MM.1S (cell line): ENCODE data around the gene XRCC6.
A peak's percentile ranks its signal among the peaks of the same experiment; 100 is the strongest.
"Not testable (repeated sequence)": the region's sequence is repeated elsewhere in the genome, so short reads cannot be mapped to it uniquely, and the experiment has no call there.

Experiments
- DNase-seq: peaks from one replicate; pipeline ENCODE4 v3.0.0-alpha.2; 2015
- H2AFZ ChIP-seq: fragments of 300-600 bp; sonication (generic); 2 replicates; pipeline ENCODE4 v1.6.0; 2016; ENCODE audit warnings: antibody characterized with exemption, low read length
- H3F3A ChIP-seq: fragments of 300-600 bp; sonication (generic); 2 replicates; pipeline ENCODE4 v1.6.1; 2016; ENCODE audit warnings: mild to moderate bottlenecking, antibody characterized with exemption, low read length, moderate library complexity, mixed read lengths; ENCODE audit not compliant: insufficient read depth
- H3K27ac ChIP-seq: fragments of 300-600 bp; sonication (generic); 2 replicates; pipeline ENCODE4 v1.5.1; 2016; ENCODE audit warnings: mild to moderate bottlenecking, low read length
- H3K27me3 ChIP-seq: fragments of 300-600 bp; sonication (generic); replicated peaks from 2 replicates; pipeline ENCODE4 v1.6.0; 2016; ENCODE audit warnings: low read length; ENCODE audit not compliant: insufficient read depth
- H3K36me3 ChIP-seq: fragments of 300-600 bp; sonication (generic); replicated peaks from 2 replicates; pipeline ENCODE4 v1.6.1; 2016; ENCODE audit warnings: mild to moderate bottlenecking, low read length, mixed read lengths; ENCODE audit not compliant: insufficient read depth
- H3K4me1 ChIP-seq: fragments of 300-600 bp; sonication (generic); 2 replicates; pipeline ENCODE4 v1.6.1; 2016; ENCODE audit warnings: low read length, mixed read lengths
- H3K4me2 ChIP-seq: fragments of 300-600 bp; sonication (generic); 2 replicates; pipeline ENCODE4 v1.6.0; 2016; ENCODE audit warnings: low read depth, low read length
- H3K4me3 ChIP-seq: fragments of 300-600 bp; sonication (generic); 2 replicates; pipeline ENCODE4 v1.5.1; 2016; ENCODE audit warnings: low read length, mixed read lengths
- H3K79me2 ChIP-seq: fragments of 300-600 bp; sonication (generic); 2 replicates; pipeline ENCODE4 v1.6.1; 2016; ENCODE audit warnings: mixed run types, low read length, mixed read lengths
- H3K9ac ChIP-seq: fragments of 300-600 bp; sonication (generic); 2 replicates; pipeline ENCODE4 v1.6.1; 2016; ENCODE audit warnings: low read length, mixed read lengths
- H3K9me2 ChIP-seq: fragments of 300-600 bp; sonication (generic); replicated peaks from 2 replicates; pipeline ENCODE4 v1.6.1; 2016; ENCODE audit warnings: mild to moderate bottlenecking, low read length, mixed read lengths; ENCODE audit not compliant: insufficient read depth
- H3K9me3 ChIP-seq: fragments of 300-600 bp; sonication (generic); replicated peaks from 2 replicates; pipeline ENCODE4 v1.6.1; 2016; ENCODE audit warnings: mild to moderate bottlenecking, low read length, mixed read lengths; ENCODE audit not compliant: insufficient read depth
- H4K20me1 ChIP-seq: fragments of 300-600 bp; sonication (generic); 2 replicates; pipeline ENCODE4 v1.6.1; 2016; ENCODE audit warnings: mild to moderate bottlenecking, low read length, moderate library complexity, mixed read lengths; ENCODE audit not compliant: insufficient read depth
- CTCF ChIP-seq: fragments of 300-600 bp; sonication (generic); IDR thresholded peaks from 2 replicates; pipeline ENCODE4 v1.5.1; 2016; ENCODE audit warnings: antibody characterized with exemption, low read length, mixed read lengths
- EZH2 ChIP-seq: fragments of 300-600 bp; sonication (generic); optimal IDR thresholded peaks from 2 replicates; pipeline ENCODE3; 2017; ENCODE audit warnings: low read depth, mild to moderate bottlenecking, antibody characterized with exemption, low read length, mixed read lengths
- EZH2phosphoT487 ChIP-seq: fragments of 300-600 bp; sonication (generic); IDR thresholded peaks from 2 replicates; pipeline ENCODE4 v1.6.1; 2018; ENCODE audit warnings: antibody characterized with exemption, low read length

The XRCC6 gene

GRCh38 chr22:41684194-41684593 is 63.1 kb downstream of the XRCC6 start:
- 0 out of 2 replicates have a peak, but pooled peaks cover 7% of the 10 kb centered on the region for H3K4me1 ChIP-seq
- H2AFZ ChIP-seq, result no peak overlapping the region
- peaks cover 14% of the 10 kb centered on the region; the same call in 1 of the 2 replicates for H4K20me1 ChIP-seq
- H3K9ac ChIP-seq, result no peak overlapping the region
- TF ChIP-seq EZH2phosphoT487 (no peak), CTCF (no peak), EZH2 (no peak)
- H3K79me2 ChIP-seq, result peaks cover 93% of the 10 kb centered on the region
- H3K27ac ChIP-seq, result no peak overlapping the region
- H3K27me3 ChIP-seq, result no peaks in the 10 kb centered on the region
- H3K9me2 ChIP-seq, result no peaks in the 10 kb centered on the region
- no peak for DNase-seq
- no peak overlapping the region for H3K4me2 ChIP-seq
- peaks cover 14% of the 10 kb centered on the region for H3F3A ChIP-seq
- no peaks in the 10 kb centered on the region for H3K9me3 ChIP-seq
- no peak overlapping the region for H3K4me3 ChIP-seq
- H3K36me3 ChIP-seq, result peaks cover 8% of the 10 kb centered on the region; the same call in 1 of the 2 replicates

- H3K9ac ChIP-seq, H4K20me1 ChIP-seq, H2AFZ ChIP-seq, DNase-seq, H3K9me3 ChIP-seq, H3K9me2 ChIP-seq, H3K36me3 ChIP-seq, H3K27ac ChIP-seq, H3K4me1 ChIP-seq, H3K27me3 ChIP-seq: not testable (repeated sequence)
- H3K79me2 ChIP-seq, result peaks cover 67% of the 10 kb centered on the region
- H3K4me2 ChIP-seq, result peak overlapping the region; percentile 72; the same call in 1 of the 2 replicates
- H3F3A ChIP-seq, result peaks cover 19% of the 10 kb centered on the region
- H3K4me3 ChIP-seq, result peak overlapping the region; percentile 69
Measured at GRCh38 chr22:41686890-41687289, 65.8 kb downstream of the XRCC6 start.

GRCh38 chr22:41687901-41688364 is 66.8 kb downstream of the XRCC6 start:
- Histone ChIP-seq H3K9ac (peak overlapping the region; percentile 98), H3K9me3 (no peaks in the 10 kb centered on the region), H3K9me2 (no peaks in the 10 kb centered on the region), H3K27ac (peak overlapping the region; percentile 93), H3K36me3 (peaks cover 5% of the 10 kb centered on the region; the same call in 1 of the 2 replicates), H3F3A (peaks cover 14% of the 10 kb centered on the region), H2AFZ (peak overlapping the region; percentile 32; the same call in 1 of the 2 replicates), H3K79me2 (peaks cover 57% of the 10 kb centered on the region), H3K4me3 (peak overlapping the region; percentile 69), H3K4me1 (0 out of 2 replicates have a peak, but pooled peaks cover 7% of the 10 kb centered on the region), H4K20me1 (peaks cover 8% of the 10 kb centered on the region; the same call in 1 of the 2 replicates), H3K4me2 (peak overlapping the region; percentile 72), H3K27me3 (no peaks in the 10 kb centered on the region)
- TF ChIP-seq CTCF (no peak), EZH2phosphoT487 (no peak), EZH2 (no peak)
- DNase-seq, result peak; percentile 41

- Histone ChIP-seq H3K9me3 (no peaks in the 10 kb centered on the region), H3K9me2 (no peaks in the 10 kb centered on the region), H3K4me3 (peak within 1 kb of the TSS; percentile 69), H3K9ac (peak within 1 kb of the TSS; percentile 98), H3K4me2 (peak within 1 kb of the TSS; percentile 88), H3K27ac (peak within 1 kb of the TSS; percentile 93), H4K20me1 (peaks cover 1% of the 10 kb centered on the region; the same call in 1 of the 2 replicates), H3K36me3 (peaks cover 5% of the 10 kb centered on the region; the same call in 1 of the 2 replicates), H3K4me1 (0 out of 2 replicates have a peak, but pooled peaks cover 7% of the 10 kb centered on the region), H2AFZ (peak within 1 kb of the TSS; percentile 73), H3K27me3 (no peaks in the 10 kb centered on the region), H3F3A (peaks cover 13% of the 10 kb centered on the region), H3K79me2 (peaks cover 50% of the 10 kb centered on the region)
- no peak for TF ChIP-seq EZH2
- TF ChIP-seq CTCF, result no peak
- TF ChIP-seq EZH2phosphoT487, result no peak
- DNase-seq, result peak; percentile 98
Measured at GRCh38 chr22:41688365-41689211, 67.5 kb downstream of the XRCC6 start, which contains the start of gene SNU13. TSS of gene SNU13 (minus strand) at chr22:41688867. CDS start at chr22:41688796, 71 bp downstream.
